Vagina (tissue), 2 donors: ENCODE data around the gene ACVR2A. TPM values are rescaled to one million over a fixed set of nuclear protein-coding genes. Genes with fewer than 3 reads are reported as not detected.

Experiments used
- DNase-seq, 2 donors: peaks; one replicate each; pipeline ENCODE4 v3.0.0-alpha.2; 2017; ENCODE audit errors: extremely low spot score in 2 of 2
- H3K27ac ChIP-seq: fragments of 200-600 bp; sonication (generic); one replicate; pipeline ENCODE4 v1.5.1; 2019
- H3K27me3 ChIP-seq: fragments of 200-600 bp; sonication (generic); one replicate; pipeline ENCODE4 v1.5.1; 2019
- H3K36me3 ChIP-seq, 2 donors: fragments of 200-600 bp; sonication (generic); one replicate each; pipeline ENCODE4 v1.5.1; 2017 to 2019
- H3K4me1 ChIP-seq: fragments of 200-600 bp; sonication (generic); one replicate; pipeline ENCODE4 v1.5.1; 2019
- H3K4me3 ChIP-seq, 2 donors: fragments of 200-600 bp; sonication (generic); 1 replicate in 1 of 2; 2 replicates in 1 of 2; pipeline ENCODE4 v1.5.1; 2016 to 2019
- H3K9me3 ChIP-seq: fragments of 200-600 bp; sonication (generic); one replicate; pipeline ENCODE4 v1.5.1; 2019
- CTCF ChIP-seq, 3 experiments: fragments of 450-650 bp in 2 of 3; fragments of 200-600 bp in 1 of 3; sonication (generic) in 1 of 3; IDR thresholded peaks; one replicate each; pipeline ENCODE4 v1.5.1; 2017 to 2019; ENCODE audit warnings: antibody characterized with exemption in 3 of 3, mild to moderate bottlenecking in 2 of 3, moderate library complexity in 2 of 3
- POLR2A ChIP-seq, 2 donors: fragments of 450-650 bp; IDR thresholded peaks; one replicate each; pipeline ENCODE4 v1.6.1; 2017; ENCODE audit warnings: antibody characterized with exemption in 2 of 2, mild to moderate bottlenecking in 2 of 2, moderate library complexity in 2 of 2
- POLR2AphosphoS5 ChIP-seq, 2 donors: sonication (generic); formaldehyde crosslinking; IDR thresholded peaks; one replicate each; pipeline ENCODE4 v1.9.0; 2017; ENCODE audit warnings: antibody characterized with exemption in 2 of 2, mild to moderate bottlenecking in 2 of 2, low read depth in 1 of 2; ENCODE audit not compliant: insufficient read depth in 1 of 2
- intact Hi-C: fragments of 100-400 bp; cut with DNase I; formaldehyde crosslinking; loops from one replicate; pipeline ENCODE4 v1.15.1; 2023
- total RNA-seq: library from RNA; depleted of rRNA; stranded (reverse); fragments of >200 nt; gene quantifications from one replicate; pipeline ENCODE4 v1.2.3, GENCODE V29; 2016

The ACVR2A gene
- total RNA-seq, 1 donor from 2014 or later, result 29.7 TPM

- no peak for DNase-seq
- Histone ChIP-seq H3K4me3 (no peak overlapping the region), H3K27me3 (no peaks in the 10 kb centered on the region), H3K36me3 (no peaks in the 10 kb centered on the region), H3K4me1 (peaks cover 30% of the 10 kb centered on the region), H3K27ac (no peak overlapping the region), H3K9me3 (no peaks in the 10 kb centered on the region)
- TF ChIP-seq CTCF (IDR thresholded peaks at IDR 0.05) (no peak), POLR2A (IDR thresholded peaks at IDR 0.05) (no peak), POLR2AphosphoS5 (IDR thresholded peaks at IDR 0.05; ENCODE audit: insufficient read depth in 1 of 2, low read depth in 1 of 2) (no peak)
- intact Hi-C loops, result no loop called here
These were observed 29.1 kb downstream of the ACVR2A start for GRCh38 chr2:147873859-147874483.

- TF ChIP-seq CTCF (IDR thresholded peaks at IDR 0.05) (no peak), POLR2AphosphoS5 (IDR thresholded peaks at IDR 0.05; ENCODE audit: insufficient read depth in 1 of 2, low read depth in 1 of 2) (no peak), POLR2A (IDR thresholded peaks at IDR 0.05) (no peak)
- H3K27ac ChIP-seq, result no peak overlapping the region
- no peak for DNase-seq
- no peaks in the 10 kb centered on the region for H3K9me3 ChIP-seq
- H3K4me3 ChIP-seq, result no peak overlapping the region
- intact Hi-C loops, result no loop called here
- no peaks in the 10 kb centered on the region for H3K27me3 ChIP-seq
- H3K4me1 ChIP-seq, result peaks cover 50% of the 10 kb centered on the region
- H3K36me3 ChIP-seq, result no peaks in the 10 kb centered on the region
These were observed 35.0 kb downstream of the ACVR2A start for GRCh38 chr2:147879846-147880245.

GRCh38 chr2:147882631-147883030, 37.8 kb downstream of the ACVR2A start:
- no peak overlapping the region for H3K4me3 ChIP-seq
- H3K9me3 ChIP-seq, result no peaks in the 10 kb centered on the region
- no peak overlapping the region for H3K27ac ChIP-seq
- intact Hi-C loops, result no loop called here
- H3K27me3 ChIP-seq, result no peaks in the 10 kb centered on the region
- no peak for DNase-seq
- H3K36me3 ChIP-seq, result no peaks in the 10 kb centered on the region
- H3K4me1 ChIP-seq, result peaks cover 36% of the 10 kb centered on the region
- TF ChIP-seq POLR2A (IDR thresholded peaks at IDR 0.05) (no peak), CTCF (IDR thresholded peaks at IDR 0.05) (no peak), POLR2AphosphoS5 (IDR thresholded peaks at IDR 0.05; ENCODE audit: insufficient read depth in 1 of 2, low read depth in 1 of 2) (no peak)

- DNase-seq, result no peak
- TF ChIP-seq POLR2A (IDR thresholded peaks at IDR 0.05), result no peak
- TF ChIP-seq POLR2AphosphoS5 (IDR thresholded peaks at IDR 0.05; ENCODE audit: insufficient read depth in 1 of 2, low read depth in 1 of 2), result no peak
- no peak for TF ChIP-seq CTCF (IDR thresholded peaks at IDR 0.05)
- Histone ChIP-seq H3K27ac (no peak overlapping the region), H3K9me3 (no peaks in the 10 kb centered on the region), H3K36me3 (no peaks in the 10 kb centered on the region), H3K4me3 (no peak overlapping the region), H3K27me3 (no peaks in the 10 kb centered on the region), H3K4me1 (peaks cover 29% of the 10 kb centered on the region)
- intact Hi-C loops, result no loop called here
These were observed 40.0 kb downstream of the ACVR2A start for GRCh38 chr2:147884830-147885229.

GRCh38 chr2:147886136-147886535, 41.3 kb downstream of the ACVR2A start:
- Histone ChIP-seq H3K9me3 (no peaks in the 10 kb centered on the region), H3K4me3 (no peak overlapping the region), H3K4me1 (peaks cover 20% of the 10 kb centered on the region), H3K36me3 (no peaks in the 10 kb centered on the region), H3K27me3 (no peaks in the 10 kb centered on the region), H3K27ac (no peak overlapping the region)
- intact Hi-C loops, result no loop called here
- no peak for DNase-seq
- TF ChIP-seq POLR2AphosphoS5 (IDR thresholded peaks at IDR 0.05; ENCODE audit: insufficient read depth in 1 of 2, low read depth in 1 of 2) (no peak), CTCF (IDR thresholded peaks at IDR 0.05) (no peak), POLR2A (IDR thresholded peaks at IDR 0.05) (no peak)
